HG02938 (cell line): ENCODE data around the gene HHAT.
A peak's percentile ranks its signal among the peaks of the same experiment; 100 is the strongest.

ENCODE experiments used
- ATAC-seq: cut with Tn5 transposase; IDR thresholded peaks from one replicate; pipeline ENCODE4 v1.9.1; 2021; ENCODE audit warnings: mild to moderate bottlenecking, moderate library complexity; ENCODE audit not compliant: unreplicated experiment

The HHAT gene

GRCh38 chr1:210328746-210329503, at the start of gene HHAT:
TSS of gene HHAT (plus strand) at chr1:210328902. CDS start at chr1:210348976, 20,074 bp downstream.
- peak; percentile 35 for ATAC-seq

- ATAC-seq = no peak
These were observed 48.5 kb upstream of the HHAT start for GRCh38 chr1:210280221-210280620.

- ATAC-seq = no peak
These were observed 40.6 kb upstream of the HHAT start for GRCh38 chr1:210288116-210288515.

GRCh38 chr1:210289248-210289647, 39.5 kb upstream of the HHAT start:
- no peak for ATAC-seq

- ATAC-seq = no peak
These were observed 37.5 kb upstream of the HHAT start for GRCh38 chr1:210291081-210291764.

- no peak for ATAC-seq
These were observed 36.9 kb upstream of the HHAT start for GRCh38 chr1:210291786-210292230.

GRCh38 chr1:210292231-210292871, 36.4 kb upstream of the HHAT start:
- peak; percentile 55 for ATAC-seq

GRCh38 chr1:210293171-210293607, 35.5 kb upstream of the HHAT start:
- no peak for ATAC-seq

- no peak for ATAC-seq
These were observed 33.5 kb upstream of the HHAT start for GRCh38 chr1:210294999-210295745.

- ATAC-seq = no peak
These were observed 32.0 kb upstream of the HHAT start for GRCh38 chr1:210296682-210297081.

GRCh38 chr1:210298296-210298695, 30.4 kb upstream of the HHAT start:
- ATAC-seq = no peak

GRCh38 chr1:210298936-210299335, 29.8 kb upstream of the HHAT start:
- no peak for ATAC-seq

GRCh38 chr1:210299501-210299900, 29.2 kb upstream of the HHAT start:
- no peak for ATAC-seq

GRCh38 chr1:210300923-210301614, 27.6 kb upstream of the HHAT start:
- ATAC-seq = no peak

- no peak for ATAC-seq
These were observed 27.1 kb upstream of the HHAT start for GRCh38 chr1:210301615-210302000.

GRCh38 chr1:210302501-210302900, 26.2 kb upstream of the HHAT start:
- ATAC-seq = no peak

GRCh38 chr1:210303391-210303790, 25.3 kb upstream of the HHAT start:
- ATAC-seq = no peak

GRCh38 chr1:210310562-210311153, 18.0 kb upstream of the HHAT start:
- ATAC-seq = no peak

- no peak for ATAC-seq
These were observed 16.8 kb upstream of the HHAT start for GRCh38 chr1:210311726-210312493.
